H9 (cell line): ENCODE measurements around the gene ARID3A. TPM values are rescaled to one million over a fixed set of nuclear protein-coding genes. Genes with fewer than 3 reads are reported as not detected.

Experiments
- DNase-seq: peaks from one replicate; pipeline ENCODE4 v3.0.0-alpha.2; 2017
- H2AFZ ChIP-seq: one replicate; pipeline ENCODE4 v1.6.1; 2013; ENCODE audit warnings: mild to moderate bottlenecking, low read length, control low read depth, moderate library complexity
- H2AK5ac ChIP-seq: 2 replicates; pipeline ENCODE4 v1.6.1; 2013; ENCODE audit warnings: low read length, control low read depth, mixed read lengths; ENCODE audit not compliant: insufficient read length
- H2BK120ac ChIP-seq: one replicate; pipeline ENCODE4 v1.6.1; 2013; ENCODE audit warnings: low read depth, mild to moderate bottlenecking, low read length, control low read depth, inconsistent platforms; ENCODE audit not compliant: poor library complexity, severe bottlenecking
- H2BK12ac ChIP-seq: 2 replicates; pipeline ENCODE4 v1.6.1; 2013; ENCODE audit warnings: low read length, control low read depth, mixed read lengths, low read depth; ENCODE audit not compliant: insufficient read length
- H2BK15ac ChIP-seq: 2 replicates; pipeline ENCODE4 v1.6.1; 2013; ENCODE audit warnings: low read depth, low read length, control low read depth
- H2BK20ac ChIP-seq: one replicate; pipeline ENCODE4 v1.6.1; 2013; ENCODE audit warnings: low read depth, mild to moderate bottlenecking, low read length, control low read depth, inconsistent platforms; ENCODE audit not compliant: poor library complexity, severe bottlenecking
- H2BK5ac ChIP-seq: 2 replicates; pipeline ENCODE4 v1.6.1; 2013; ENCODE audit warnings: low read length, control low read depth, mixed read lengths; ENCODE audit not compliant: insufficient read length
- H3K14ac ChIP-seq: 2 replicates; pipeline ENCODE4 v1.6.1; 2013; ENCODE audit warnings: low read length, control low read depth; ENCODE audit not compliant: insufficient read depth
- H3K18ac ChIP-seq: 2 replicates; pipeline ENCODE4 v1.6.1; 2013; ENCODE audit warnings: low read depth, mild to moderate bottlenecking, mixed read lengths, low read length, control low read depth; ENCODE audit not compliant: insufficient read length
- H3K23ac ChIP-seq: 2 replicates; pipeline ENCODE4 v1.6.1; 2013; ENCODE audit warnings: low read length, control low read depth, mixed read lengths, low read depth; ENCODE audit not compliant: insufficient read length
- H3K23me2 ChIP-seq: 2 replicates; pipeline ENCODE4 v1.6.1; 2013; ENCODE audit warnings: low read depth, mild to moderate bottlenecking, mixed read lengths, low read length, control low read depth; ENCODE audit not compliant: insufficient read length, poor library complexity, severe bottlenecking
- H3K27ac ChIP-seq: 2 replicates; pipeline ENCODE4 v1.5.1; 2013; ENCODE audit warnings: low read length, control low read depth, mixed read lengths, low read depth; ENCODE audit not compliant: insufficient read length
- H3K27me3 ChIP-seq: 2 replicates; pipeline ENCODE4 v1.6.1; 2013; ENCODE audit warnings: low read length, control low read depth, inconsistent platforms; ENCODE audit not compliant: insufficient read depth
- H3K4ac ChIP-seq: 2 replicates; pipeline ENCODE4 v1.6.1; 2013; ENCODE audit warnings: low read depth, mild to moderate bottlenecking, control low read depth, inconsistent platforms, low read length, moderate library complexity
- H3K4me1 ChIP-seq: 2 replicates; pipeline ENCODE4 v1.6.1; 2013; ENCODE audit warnings: low read length, control low read depth, inconsistent platforms; ENCODE audit not compliant: insufficient read depth
- H3K4me2 ChIP-seq: 2 replicates; pipeline ENCODE4 v1.6.1; 2013; ENCODE audit warnings: low read length, control low read depth, mixed read lengths; ENCODE audit not compliant: insufficient read length, insufficient read depth
- H3K56ac ChIP-seq: 2 replicates; pipeline ENCODE4 v1.6.1; 2013; ENCODE audit warnings: low read depth, mild to moderate bottlenecking, mixed read lengths, low read length, control low read depth; ENCODE audit not compliant: insufficient read length
- H3K79me1 ChIP-seq: 2 replicates; pipeline ENCODE4 v1.6.1; 2013; ENCODE audit warnings: low read depth, mild to moderate bottlenecking, moderate library complexity, low read length, control low read depth, inconsistent platforms; ENCODE audit not compliant: insufficient read depth, poor library complexity, severe bottlenecking
- H3K79me2 ChIP-seq: 2 replicates; pipeline ENCODE4 v1.6.1; 2013; ENCODE audit warnings: low read length, control low read depth, inconsistent platforms; ENCODE audit not compliant: insufficient read depth
- H3K9ac ChIP-seq: 2 replicates; pipeline ENCODE4 v1.6.1; 2013; ENCODE audit warnings: low read length, control low read depth, mixed read lengths; ENCODE audit not compliant: insufficient read length; ENCODE audit errors: extremely low read depth
- H3K9me3 ChIP-seq: one replicate; pipeline ENCODE4 v1.6.1; 2013; ENCODE audit warnings: low read depth, low read length, inconsistent platforms; ENCODE audit not compliant: control insufficient read depth
- H3T11ph ChIP-seq: one replicate; pipeline ENCODE4 v1.6.1; 2013; ENCODE audit warnings: mild to moderate bottlenecking, low read length, control low read depth, inconsistent platforms
- H4K20me1 ChIP-seq: one replicate; pipeline ENCODE4 v1.6.1; 2013; ENCODE audit not compliant: control insufficient read depth, insufficient read length, insufficient read depth
- H4K5ac ChIP-seq: 2 replicates; pipeline ENCODE4 v1.6.1; 2013; ENCODE audit warnings: low read depth, mild to moderate bottlenecking, mixed read lengths, low read length, control low read depth; ENCODE audit not compliant: insufficient read length
- H4K8ac ChIP-seq: replicated peaks from 2 replicates; pipeline ENCODE4 v1.6.1; 2013; ENCODE audit warnings: low read length, control low read depth, mixed read lengths, low read depth; ENCODE audit not compliant: insufficient read length
- H4K91ac ChIP-seq: 2 replicates; pipeline ENCODE4 v1.6.1; 2013; ENCODE audit warnings: low read depth, mild to moderate bottlenecking, moderate library complexity, mixed read lengths, low read length, control low read depth; ENCODE audit not compliant: insufficient read length
- H3K27ac Mint-ChIP-seq, 3 experiments: 2 replicates in 2 of 3; 3 replicates in 1 of 3; pipeline ENCODE4 v1.8.0; 2020 to 2021; ENCODE audit warnings: mixed read lengths in 3 of 3, mild to moderate bottlenecking in 1 of 3, moderate library complexity in 1 of 3
- H3K27me3 Mint-ChIP-seq: 2 replicates; pipeline ENCODE4 v1.8.0; 2021; ENCODE audit warnings: low read depth, mild to moderate bottlenecking, moderate library complexity, mixed read lengths
- H3K36me3 Mint-ChIP-seq, 3 experiments: 2 replicates in 2 of 3; 3 replicates in 1 of 3; pipeline ENCODE4 v1.8.0; 2020 to 2021; ENCODE audit warnings: low read depth in 3 of 3, mixed read lengths in 3 of 3; ENCODE audit not compliant: insufficient read depth in 1 of 3
- H3K4me1 Mint-ChIP-seq, 2 experiments: 2 replicates each; pipeline ENCODE4 v1.8.0; 2020; ENCODE audit warnings: mixed read lengths in 2 of 2
- H3K4me3 Mint-ChIP-seq, 2 experiments: 2 replicates in 1 of 2; 3 replicates in 1 of 2; pipeline ENCODE4 v1.8.0; 2020 to 2021; ENCODE audit warnings: mild to moderate bottlenecking in 2 of 2, mixed read lengths in 2 of 2, moderate library complexity in 1 of 2
- H3K9me3 Mint-ChIP-seq, 2 experiments: 2 replicates in 1 of 2; 3 replicates in 1 of 2; pipeline ENCODE4 v1.8.0; 2020; ENCODE audit warnings: mild to moderate bottlenecking in 2 of 2, mixed read lengths in 2 of 2, moderate library complexity in 1 of 2
- WGBS: extraction: QIAGEN DNeasy Blood & Tissue Kit; methylation state at CpG from one replicate; pipeline ENCODE4 v1.1.7; 2013; ENCODE audit warnings: missing lambda C conversion rate, low lambda C conversion rate, mixed read lengths; ENCODE audit not compliant: insufficient read length; ENCODE audit errors: extremely low coverage; 5-methylcytosine and 5-hydroxymethylcytosine counted together
- total RNA-seq: library from RNA; stranded (reverse); gene quantifications from 2 replicates; pipeline ENCODE4 v1.2.1, GENCODE V29; 2021
- TF ChIP-seq, protein P1 (sequence below): fragments of 200-600 bp; sonication (generic); conservative IDR thresholded peaks from 3 replicates; pipeline ENCODE4 v1.8.0; 2021; ENCODE audit warnings: antibody characterized with exemption, mild to moderate bottlenecking

Gene ARID3A
- total RNA-seq, 1 experiment from 2014 or later, result 98.3 TPM

GRCh38 chr19:934865-935479, 9.1 kb downstream of the ARID3A start:
- Histone ChIP-seq H3K23me2 (no peaks in the 10 kb centered on the region), H3K9me3 (no peaks in the 10 kb centered on the region), H2BK20ac (no peak overlapping the region), H4K5ac (no peak overlapping the region), H3K4ac (no peak overlapping the region), H2BK120ac (no peak overlapping the region), H3K79me1 (peaks cover 2% of the 10 kb centered on the region), H3T11ph (no peak overlapping the region), H4K8ac (no peak overlapping the region), H3K27me3 (no peaks in the 10 kb centered on the region), H4K20me1 (no peaks in the 10 kb centered on the region), H3K9ac (no peak overlapping the region), H3K79me2 (peaks cover 10% of the 10 kb centered on the region; the same call in 1 of the 2 replicates), H3K27ac (no peak overlapping the region), H3K56ac (no peak overlapping the region), H3K14ac (no peak overlapping the region), H3K4me1 (no peaks in the 10 kb centered on the region), H2BK12ac (no peak overlapping the region), H3K18ac (no peak overlapping the region), H4K91ac (no peak overlapping the region), H2BK15ac (no peak overlapping the region; the same call in 1 of the 2 replicates), H2AK5ac (no peak overlapping the region), H2AFZ (no peak overlapping the region), H2BK5ac (no peak overlapping the region), H3K23ac (no peak overlapping the region), H3K4me2 (no peak overlapping the region)
- H3K36me3 Mint-ChIP-seq, result peaks cover 10 to 56% (median 42%) of the 10 kb centered on the region in 3 experiments; a peak in 6 of 7 replicates
- H3K4me1 Mint-ChIP-seq, result peaks cover 8 to 11% of the 10 kb centered on the region in 2 experiments; a peak in 2 of 4 replicates
- no peak overlapping the region for H3K4me3 Mint-ChIP-seq
- no CpG with 5 or more reads among the region's 31 CpGs for WGBS
- no peak for DNase-seq
- H3K27ac Mint-ChIP-seq, result no peak overlapping the region; a peak in 1 of 7 replicates
- TF ChIP-seq, protein P1, sequence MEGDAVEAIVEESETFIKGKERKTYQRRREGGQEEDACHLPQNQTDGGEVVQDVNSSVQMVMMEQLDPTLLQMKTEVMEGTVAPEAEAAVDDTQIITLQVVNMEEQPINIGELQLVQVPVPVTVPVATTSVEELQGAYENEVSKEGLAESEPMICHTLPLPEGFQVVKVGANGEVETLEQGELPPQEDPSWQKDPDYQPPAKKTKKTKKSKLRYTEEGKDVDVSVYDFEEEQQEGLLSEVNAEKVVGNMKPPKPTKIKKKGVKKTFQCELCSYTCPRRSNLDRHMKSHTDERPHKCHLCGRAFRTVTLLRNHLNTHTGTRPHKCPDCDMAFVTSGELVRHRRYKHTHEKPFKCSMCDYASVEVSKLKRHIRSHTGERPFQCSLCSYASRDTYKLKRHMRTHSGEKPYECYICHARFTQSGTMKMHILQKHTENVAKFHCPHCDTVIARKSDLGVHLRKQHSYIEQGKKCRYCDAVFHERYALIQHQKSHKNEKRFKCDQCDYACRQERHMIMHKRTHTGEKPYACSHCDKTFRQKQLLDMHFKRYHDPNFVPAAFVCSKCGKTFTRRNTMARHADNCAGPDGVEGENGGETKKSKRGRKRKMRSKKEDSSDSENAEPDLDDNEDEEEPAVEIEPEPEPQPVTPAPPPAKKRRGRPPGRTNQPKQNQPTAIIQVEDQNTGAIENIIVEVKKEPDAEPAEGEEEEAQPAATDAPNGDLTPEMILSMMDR, result no peak
- H3K27me3 Mint-ChIP-seq, result no peaks in the 10 kb centered on the region
- no peaks in the 10 kb centered on the region for H3K9me3 Mint-ChIP-seq
